ENCODE results near the gene SLC38A10. TPM values are rescaled to one million over a fixed set of nuclear protein-coding genes. Genes with fewer than 3 reads are reported as not detected.

The SLC38A10 gene
- total and polyA plus RNA-seq, 8 donors = 72.8 to 190 (median 96.9) TPM

DNA sequence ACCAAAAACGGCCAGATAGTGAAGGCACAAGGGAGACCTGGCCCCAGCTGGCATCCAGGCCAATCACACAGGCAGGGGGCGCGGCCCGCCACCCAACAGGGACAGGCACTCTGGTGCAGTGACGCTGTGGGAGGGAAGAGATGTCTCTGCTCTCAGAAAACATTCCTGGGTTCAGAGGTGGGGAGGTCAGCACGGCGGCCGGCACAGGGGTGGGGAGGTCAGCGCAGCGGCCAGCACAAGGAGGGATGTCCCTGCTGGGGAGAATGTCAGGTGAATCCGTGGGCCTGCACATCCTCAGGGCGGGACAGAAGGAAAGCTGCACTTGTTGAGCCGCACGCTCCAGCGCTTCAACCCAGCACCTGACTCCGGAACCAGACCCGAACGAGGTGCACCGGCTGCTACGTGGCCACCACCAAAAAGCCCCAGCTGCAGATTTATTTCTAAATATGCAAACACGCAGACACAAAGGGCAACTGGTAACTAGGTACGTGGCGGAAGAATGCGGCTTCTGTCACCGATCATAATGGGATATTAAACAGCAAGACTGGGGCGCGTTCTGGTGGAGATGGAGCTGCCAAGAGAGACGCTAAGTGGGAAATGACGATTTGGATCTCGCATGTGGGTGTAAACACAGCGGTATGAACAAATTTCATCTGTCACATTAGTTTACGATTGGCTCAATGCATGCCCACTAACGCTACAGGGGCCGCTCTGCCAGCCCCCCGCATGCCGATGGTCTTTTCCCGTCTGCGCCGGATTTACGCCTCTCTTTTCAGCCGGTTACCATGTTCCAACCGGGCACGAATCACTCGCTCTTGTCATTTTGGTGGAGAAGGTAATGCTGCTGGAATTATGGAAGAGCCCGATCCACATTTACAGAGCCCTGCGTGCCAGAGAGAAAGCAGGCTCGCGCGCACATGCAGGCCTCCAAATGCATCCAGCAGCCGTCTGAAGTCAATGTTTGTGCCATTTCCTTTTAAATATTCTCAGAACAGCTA lies 15.5 kb downstream of the SLC38A10 start:
- no peak for FAIRE-seq
- intact Hi-C loops (cut with DNase I) = no loop called here
- WGBS, 2 donors = 93% methylated on average over 50 of the region's 50 CpGs

DNA sequence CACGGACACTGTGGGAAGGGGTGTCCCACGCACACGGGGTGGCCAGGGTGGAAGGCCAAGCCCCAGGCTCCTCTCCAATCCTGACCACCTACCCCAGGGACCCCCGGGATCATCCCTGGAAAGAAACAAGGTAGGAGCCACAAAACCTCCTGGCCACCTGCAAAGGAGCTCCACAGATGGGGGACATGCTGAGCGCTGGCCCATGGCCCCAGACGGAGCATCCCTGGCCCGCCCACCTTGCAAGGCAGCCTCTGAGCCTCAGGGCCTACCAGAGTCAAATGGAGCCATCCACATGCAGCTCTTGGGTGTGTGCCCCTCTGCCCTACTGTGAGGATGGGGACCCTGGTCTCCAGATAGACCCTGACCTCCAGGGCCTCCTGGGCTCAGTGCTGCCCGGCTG lies 16.3 kb downstream of the SLC38A10 start:
- Histone ChIP-seq H3K27me3 (no peaks in the 10 kb centered on the region), H3K4me3 (no peak overlapping the region), H3K27ac (no peak overlapping the region), H3K9me3 (no peaks in the 10 kb centered on the region), H3K36me3 (peaks cover 5 to 72% (median 16%) of the 10 kb centered on the region in 3 donors), H3K4me1 (no peaks in the 10 kb centered on the region)
- peak in 1 of 6 donors; percentile 54 for DNase-seq
- 92 to 93% methylated on average over 8 of the region's 8 CpGs for WGBS, 2 donors
- TF ChIP-seq, protein P1, sequence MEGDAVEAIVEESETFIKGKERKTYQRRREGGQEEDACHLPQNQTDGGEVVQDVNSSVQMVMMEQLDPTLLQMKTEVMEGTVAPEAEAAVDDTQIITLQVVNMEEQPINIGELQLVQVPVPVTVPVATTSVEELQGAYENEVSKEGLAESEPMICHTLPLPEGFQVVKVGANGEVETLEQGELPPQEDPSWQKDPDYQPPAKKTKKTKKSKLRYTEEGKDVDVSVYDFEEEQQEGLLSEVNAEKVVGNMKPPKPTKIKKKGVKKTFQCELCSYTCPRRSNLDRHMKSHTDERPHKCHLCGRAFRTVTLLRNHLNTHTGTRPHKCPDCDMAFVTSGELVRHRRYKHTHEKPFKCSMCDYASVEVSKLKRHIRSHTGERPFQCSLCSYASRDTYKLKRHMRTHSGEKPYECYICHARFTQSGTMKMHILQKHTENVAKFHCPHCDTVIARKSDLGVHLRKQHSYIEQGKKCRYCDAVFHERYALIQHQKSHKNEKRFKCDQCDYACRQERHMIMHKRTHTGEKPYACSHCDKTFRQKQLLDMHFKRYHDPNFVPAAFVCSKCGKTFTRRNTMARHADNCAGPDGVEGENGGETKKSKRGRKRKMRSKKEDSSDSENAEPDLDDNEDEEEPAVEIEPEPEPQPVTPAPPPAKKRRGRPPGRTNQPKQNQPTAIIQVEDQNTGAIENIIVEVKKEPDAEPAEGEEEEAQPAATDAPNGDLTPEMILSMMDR (IDR thresholded peaks at IDR 0.05) = no peak
- intact Hi-C loops (cut with DNase I) = no loop called here
- FAIRE-seq = no peak
- no peak for ATAC-seq

More for the DNA sequence above, 15.5 kb downstream of the SLC38A10 start:
- Histone ChIP-seq H3K27me3 (no peaks in the 10 kb centered on the region), H3K4me1 (no peaks in the 10 kb centered on the region), H3K27ac (no peak overlapping the region), H3K36me3 (peaks cover 5 to 67% (median 16%) of the 10 kb centered on the region in 3 donors), H3K4me3 (no peak overlapping the region), H3K9me3 (no peaks in the 10 kb centered on the region)
- TF ChIP-seq, protein P1 (IDR thresholded peaks at IDR 0.05) = no peak
- ATAC-seq = no peak
- peak in 1 of 6 donors; percentile 54 for DNase-seq

DNA sequence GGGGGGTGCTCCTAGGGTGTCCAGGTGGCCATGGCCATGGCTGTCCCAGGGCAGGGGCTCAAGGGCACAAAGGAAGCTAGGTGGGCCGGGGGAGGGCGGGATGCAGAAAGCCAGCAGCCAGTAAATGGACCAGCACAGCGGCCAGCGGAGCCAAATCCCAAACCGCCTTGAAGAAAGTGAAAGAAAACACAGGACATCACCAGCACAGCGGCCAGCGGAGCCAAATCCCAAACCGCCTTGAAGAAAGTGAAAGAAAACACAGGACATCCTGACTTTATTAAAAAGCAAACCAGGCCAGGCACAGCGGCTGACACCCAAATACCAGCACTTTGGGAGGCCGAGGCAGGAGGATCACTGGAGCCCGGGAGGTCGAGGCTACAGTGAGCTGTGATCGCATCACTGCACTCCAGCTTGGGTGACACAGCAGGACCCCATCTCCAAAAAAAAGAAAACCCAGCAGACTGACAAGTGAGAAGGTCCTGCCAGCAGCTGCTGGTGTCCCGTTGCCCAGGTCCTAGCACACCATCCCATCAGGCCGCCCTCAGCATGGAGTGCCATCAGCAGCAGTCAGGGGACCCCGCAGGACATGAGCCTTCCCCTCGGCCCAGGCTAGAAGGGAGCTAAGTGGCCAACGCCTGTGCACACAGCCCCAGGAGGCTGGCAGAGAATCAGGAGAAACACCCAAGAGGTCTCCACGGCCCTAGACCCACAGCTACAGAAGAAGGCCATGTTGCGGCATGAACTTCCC lies 17.0 kb downstream of the SLC38A10 start:
- 92 to 96% methylated on average over 20 of the region's 20 CpGs for WGBS, 2 donors
- TF ChIP-seq, protein P1 (IDR thresholded peaks at IDR 0.05) = no peak
- FAIRE-seq (no peak), DNase-seq (peak in 2 of 6 donors; percentile 31 to 43), ATAC-seq (peak in 1 of 4 donors; percentile 8)
- Histone ChIP-seq H3K4me3 (no peak overlapping the region), H3K4me1 (no peaks in the 10 kb centered on the region), H3K27me3 (no peaks in the 10 kb centered on the region), H3K27ac (no peak overlapping the region), H3K36me3 (peaks cover 5 to 76% (median 14%) of the 10 kb centered on the region in 3 donors), H3K9me3 (no peaks in the 10 kb centered on the region)
- intact Hi-C loops (cut with DNase I) = no loop called here

DNA sequence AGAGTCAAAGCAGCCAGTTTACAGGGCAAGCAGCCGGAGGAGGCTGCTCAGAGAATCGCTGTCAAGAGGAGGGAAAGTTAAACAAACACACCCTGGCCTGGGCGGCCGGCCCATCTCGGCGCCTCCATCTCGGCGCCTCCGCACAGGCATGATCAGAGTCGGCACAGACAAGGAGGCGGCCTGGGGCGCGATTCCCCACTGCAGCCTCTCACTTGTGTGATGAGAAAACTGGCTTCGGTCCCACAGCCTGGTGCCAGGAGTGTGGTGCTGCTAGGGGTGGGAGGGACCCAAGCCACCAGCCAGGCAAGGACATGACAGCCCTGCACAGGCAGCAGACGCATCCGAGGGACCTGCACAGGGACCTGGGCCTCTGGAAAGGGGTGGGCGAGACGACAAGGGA lies 17.7 kb downstream of the SLC38A10 start:
- TF ChIP-seq, protein P1 (IDR thresholded peaks at IDR 0.05) = no peak
- Histone ChIP-seq H3K4me1 (no peaks in the 10 kb centered on the region), H3K9me3 (no peaks in the 10 kb centered on the region), H3K36me3 (peaks cover 5 to 77% (median 12%) of the 10 kb centered on the region in 3 donors), H3K27me3 (no peaks in the 10 kb centered on the region), H3K4me3 (no peak overlapping the region), H3K27ac (no peak overlapping the region)
- intact Hi-C loops (cut with DNase I) = no loop called here
- FAIRE-seq = no peak
- peak in 2 of 6 donors; percentile 30 to 67 for DNase-seq
- peak in 3 of 4 donors; percentile 15 to 43 (median 25) for ATAC-seq
- WGBS, 2 donors = 77 to 78% methylated on average over 16 to 18 of the region's 18 CpGs
